GM11168 (cell line): Measurements from ENCODE around the gene DYNAP.

ENCODE experiments used
- in situ Hi-C: fragments of 300-500 bp; cut with MboI; formaldehyde crosslinking; loops from one replicate; pipeline ENCODE4 v1.12.0; 2022; ENCODE audit warnings: low sequenced_read_pairs; ENCODE audit not compliant: unreplicated experiment

Gene DYNAP, protein sequence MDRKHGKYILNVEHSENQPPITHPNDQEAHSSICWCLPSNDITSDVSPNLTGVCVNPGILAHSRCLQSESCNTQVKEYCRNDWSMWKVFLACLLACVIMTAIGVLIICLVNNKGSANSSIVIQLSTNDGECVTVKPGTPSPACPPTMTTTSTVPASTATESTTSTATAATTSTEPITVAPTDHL

GRCh38 chr18:54590945-54591344 is at the start of gene DYNAP:
Gene DYNAP (plus strand): TSS chr18:54591245. CDS start chr18:54591283, 38 bp downstream.
- in situ Hi-C loops: no loop called here

DNA sequence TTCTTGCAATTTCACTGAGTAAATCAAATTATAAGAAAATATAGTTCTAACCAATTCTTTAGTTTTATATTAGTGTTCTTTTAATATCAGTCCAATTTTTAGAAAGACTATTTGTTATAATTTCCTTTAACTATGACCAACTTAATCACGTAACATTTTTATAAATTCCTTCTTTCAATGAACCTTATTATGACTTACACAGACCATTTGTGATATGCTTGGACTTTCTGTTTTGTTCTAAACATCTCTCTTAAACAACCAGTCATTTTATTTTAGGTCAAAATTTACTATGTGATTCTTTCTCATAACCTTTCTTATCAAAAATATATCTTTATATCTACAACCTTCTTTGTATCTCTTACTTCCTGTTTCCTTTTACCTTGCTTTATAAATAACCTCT is 39.5 kb upstream of the DYNAP start:
- in situ Hi-C loops: no loop called here

DNA sequence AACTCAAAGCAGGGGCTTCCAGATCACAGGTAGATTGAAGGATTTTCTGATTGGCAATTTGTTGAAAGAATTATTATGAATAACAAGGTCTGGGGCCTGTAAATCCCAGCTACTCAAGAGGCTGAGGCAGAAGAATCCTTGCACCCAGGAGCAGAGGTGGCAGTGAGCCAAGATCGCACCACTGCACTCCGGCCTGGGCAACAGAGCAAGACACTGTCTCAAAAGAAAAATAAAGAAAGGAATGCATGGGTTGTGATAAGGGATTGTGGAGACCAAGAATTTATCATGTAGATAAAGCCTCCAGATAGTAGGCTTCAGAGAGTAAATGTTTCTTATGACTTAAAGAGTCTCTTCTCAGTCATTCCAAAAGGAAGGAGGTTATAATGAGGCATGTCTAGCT is 35.8 kb upstream of the DYNAP start:
- in situ Hi-C loops: no loop called here

DNA sequence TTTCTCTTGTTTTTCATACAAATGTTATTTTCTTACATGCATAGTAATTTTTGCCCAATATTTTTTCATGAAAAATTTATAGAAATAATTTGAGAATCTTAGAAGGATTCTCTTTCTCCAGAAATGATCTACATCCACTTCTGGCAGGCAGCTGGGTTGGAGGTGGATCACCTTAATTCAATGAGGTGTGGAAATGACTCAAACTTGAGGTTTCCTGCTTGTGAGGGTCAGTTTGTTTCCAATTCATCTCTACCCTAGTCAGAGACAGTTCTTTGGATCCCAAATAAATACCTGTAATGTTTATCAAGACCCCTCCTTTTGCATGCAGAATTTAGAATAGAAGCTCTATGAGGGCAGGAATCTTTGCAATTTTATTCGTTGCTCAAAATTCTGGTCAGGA is 35.0 kb upstream of the DYNAP start:
- in situ Hi-C loops: no loop called here

DNA sequence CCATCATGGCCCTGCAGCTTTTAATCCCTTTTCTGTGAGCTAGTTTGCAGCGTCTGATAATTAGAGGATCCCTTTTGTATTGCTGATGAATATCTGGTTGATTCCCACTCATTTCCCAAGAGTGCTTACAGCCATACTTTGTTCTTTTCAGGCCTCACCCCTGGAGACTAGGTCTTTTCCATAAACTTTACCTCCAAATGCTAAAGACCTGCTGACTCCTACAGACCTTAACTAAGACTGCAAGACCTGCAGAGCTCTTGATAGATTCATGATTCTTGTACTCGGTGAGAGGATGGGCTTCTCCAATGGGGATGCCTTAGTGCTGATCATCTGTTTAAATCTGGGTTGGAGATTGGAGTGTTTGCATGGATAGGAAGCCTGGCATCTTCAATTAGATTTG is 33.1 kb upstream of the DYNAP start:
- in situ Hi-C loops: no loop called here

DNA sequence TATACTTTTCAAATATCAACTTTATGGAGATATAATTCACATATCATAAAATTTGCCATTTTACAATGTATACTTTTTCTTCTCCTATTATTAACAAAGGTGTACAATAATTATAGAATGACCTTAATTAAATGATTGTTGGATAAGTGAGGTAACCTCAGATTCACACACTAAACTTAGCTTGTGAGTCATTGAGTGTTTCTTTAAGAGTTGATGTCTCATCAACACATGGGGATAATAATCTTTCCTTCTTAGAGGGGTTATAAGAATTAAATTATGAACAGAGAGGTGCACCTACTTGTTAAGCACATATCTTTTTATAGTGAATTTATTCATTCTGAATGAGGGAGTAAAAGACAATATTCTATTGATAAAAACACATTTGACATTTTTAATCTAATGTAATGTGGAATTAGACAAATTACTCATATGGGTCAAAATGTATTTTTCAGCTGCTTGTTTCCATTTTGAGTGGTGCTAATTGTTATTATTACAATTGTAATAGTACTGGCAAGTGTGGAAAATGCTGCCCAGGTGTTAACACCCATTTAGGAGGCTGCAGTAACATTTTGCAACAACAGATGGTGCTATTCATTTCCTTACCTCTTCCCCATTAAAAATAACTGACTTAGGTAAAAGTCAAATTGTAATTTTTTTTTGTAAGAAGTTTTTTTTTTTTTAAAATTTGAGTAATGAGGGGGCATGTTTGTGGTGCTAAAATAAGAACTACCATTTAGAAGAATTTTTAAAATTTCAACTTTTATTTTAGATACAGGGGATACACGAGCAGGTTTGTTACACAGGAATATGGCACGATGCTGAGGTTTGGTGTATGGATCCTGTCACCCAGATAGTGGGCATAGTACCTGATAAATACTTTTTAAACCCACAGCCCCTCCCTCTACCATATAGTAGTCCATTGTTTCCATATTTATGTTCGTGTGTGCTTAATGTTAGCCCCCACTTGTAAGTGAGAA is 32.1 kb upstream of the DYNAP start:
- in situ Hi-C loops: no loop called here

DNA sequence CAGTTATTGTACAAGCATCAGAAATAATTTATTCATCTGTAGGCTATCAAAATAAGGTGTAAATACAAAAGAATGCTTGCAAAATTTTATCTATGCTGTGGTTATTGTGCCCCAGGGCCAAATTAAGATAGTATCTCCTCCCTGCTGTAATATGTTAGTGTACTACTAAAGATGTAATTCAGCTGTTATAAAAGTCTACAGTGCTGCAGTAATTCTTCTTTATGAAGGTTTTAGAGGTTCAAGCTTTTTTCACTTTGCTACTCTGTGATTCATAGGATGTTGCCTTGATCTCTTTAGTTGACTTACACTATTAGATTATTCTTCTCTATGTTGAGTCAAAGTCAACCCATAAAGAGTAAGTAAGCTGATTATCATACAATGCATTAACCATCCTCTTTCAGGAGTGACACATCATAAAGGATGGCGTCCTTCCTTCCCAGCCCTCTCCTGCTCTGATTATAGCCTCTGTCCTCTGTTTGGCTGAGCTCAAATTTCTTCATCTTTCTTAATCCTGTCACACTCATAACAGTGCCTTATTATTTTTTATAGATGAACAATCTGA is 29.3 kb upstream of the DYNAP start:
- in situ Hi-C loops: no loop called here

DNA sequence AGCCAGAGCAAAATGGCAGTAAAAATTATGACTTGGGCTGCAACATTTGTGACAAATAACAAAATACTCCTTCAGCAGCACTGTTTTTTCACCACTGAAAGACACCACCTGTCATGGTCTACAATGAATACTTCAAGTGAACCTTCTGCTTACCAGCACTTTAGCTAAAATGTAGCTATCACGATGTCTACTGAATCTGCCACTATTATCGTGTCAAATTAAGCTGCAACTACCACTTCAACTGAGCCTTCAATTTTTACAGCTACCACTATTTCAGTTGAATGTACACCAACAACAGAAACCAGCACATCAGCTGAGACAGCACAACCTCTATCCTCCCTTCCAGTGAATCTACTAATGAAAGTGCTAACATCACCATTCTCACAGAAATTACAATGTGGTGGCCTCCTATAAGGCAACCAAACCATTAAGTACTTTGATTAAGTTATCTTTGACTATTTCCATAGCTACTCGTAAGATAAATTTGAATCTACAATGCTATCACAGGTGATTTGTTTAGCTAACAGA is 10.8 kb upstream of the DYNAP start:
- in situ Hi-C loops: no loop called here

DNA sequence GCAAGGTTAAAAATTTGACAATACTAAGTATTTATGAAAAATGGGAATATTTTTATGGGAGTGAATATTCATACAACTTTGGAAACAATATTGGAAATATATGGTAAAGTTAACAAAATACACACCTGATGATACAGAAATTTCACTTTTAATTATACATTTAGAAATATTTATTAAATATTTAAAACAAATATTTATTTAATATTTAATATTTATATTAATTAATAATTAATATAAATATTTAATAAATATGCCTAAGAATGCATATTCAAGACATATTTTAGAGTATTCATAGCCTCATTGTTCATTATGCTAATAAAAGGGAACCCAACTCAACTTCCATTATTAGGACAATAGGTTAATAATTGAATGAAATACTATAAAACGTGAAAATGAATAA is 7.0 kb upstream of the DYNAP start:
- in situ Hi-C loops: no loop called here

- in situ Hi-C loops: no loop called here
These were observed 5.3 kb upstream of the DYNAP start for GRCh38 chr18:54585743-54586142.

GRCh38 chr18:54604211-54604610 is 13.2 kb downstream of the DYNAP start:
- in situ Hi-C loops: no loop called here

DNA sequence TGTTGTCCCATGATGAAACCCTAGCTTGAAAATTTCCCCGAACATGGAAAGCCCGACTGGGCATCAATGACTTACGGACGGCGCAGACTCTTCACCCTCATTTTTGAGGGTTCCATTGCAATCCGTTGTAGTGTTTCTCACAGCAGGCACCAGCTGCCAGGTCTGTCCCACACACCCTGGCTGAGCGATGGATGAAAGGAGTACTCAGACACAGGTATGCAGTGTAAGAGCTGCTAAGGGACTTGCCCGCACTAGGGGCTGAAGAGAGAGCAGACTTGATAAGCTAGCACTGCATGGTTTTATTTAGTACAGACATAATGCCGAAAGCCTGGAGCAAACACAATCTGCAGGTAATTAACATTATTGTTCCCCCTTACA is 15.8 kb downstream of the DYNAP start:
- in situ Hi-C loops: no loop called here

- in situ Hi-C loops: no loop called here
These were observed 16.4 kb downstream of the DYNAP start for GRCh38 chr18:54607213-54608027.

DNA sequence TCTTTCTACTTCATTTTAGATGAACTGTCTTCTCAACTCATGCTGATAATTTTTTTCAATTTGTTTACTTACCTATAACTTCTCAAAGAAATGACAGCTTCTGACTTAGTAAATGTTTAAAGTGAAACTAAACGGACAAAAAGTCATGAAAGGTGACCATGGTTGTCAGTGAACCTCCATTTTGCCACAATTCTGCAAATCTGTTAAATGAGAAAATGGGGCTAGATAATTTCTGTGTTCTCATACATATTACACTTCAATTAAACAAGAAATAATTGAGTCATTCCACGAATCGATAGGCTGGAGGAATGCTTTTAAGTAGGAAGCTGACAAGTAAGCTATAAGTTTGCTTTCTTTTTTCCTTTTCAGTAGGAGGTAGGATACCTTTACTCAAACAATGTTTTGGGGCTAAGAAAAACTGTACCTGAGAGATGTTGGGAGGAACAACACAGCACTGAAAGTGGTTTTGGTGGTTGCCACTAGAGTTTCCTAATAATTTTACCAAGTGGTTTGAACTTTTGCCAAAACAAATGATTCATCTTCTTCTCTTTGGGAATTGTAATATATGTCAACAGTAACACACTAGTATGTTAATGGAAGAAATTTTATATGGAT is 17.1 kb downstream of the DYNAP start:
- in situ Hi-C loops: no loop called here

GRCh38 chr18:54611816-54612215 is 20.8 kb downstream of the DYNAP start:
- in situ Hi-C loops: no loop called here

- in situ Hi-C loops: no loop called here
These were observed 21.2 kb downstream of the DYNAP start for GRCh38 chr18:54612237-54612636.

GRCh38 chr18:54613174-54613573 is 22.1 kb downstream of the DYNAP start:
- in situ Hi-C loops: no loop called here

DNA sequence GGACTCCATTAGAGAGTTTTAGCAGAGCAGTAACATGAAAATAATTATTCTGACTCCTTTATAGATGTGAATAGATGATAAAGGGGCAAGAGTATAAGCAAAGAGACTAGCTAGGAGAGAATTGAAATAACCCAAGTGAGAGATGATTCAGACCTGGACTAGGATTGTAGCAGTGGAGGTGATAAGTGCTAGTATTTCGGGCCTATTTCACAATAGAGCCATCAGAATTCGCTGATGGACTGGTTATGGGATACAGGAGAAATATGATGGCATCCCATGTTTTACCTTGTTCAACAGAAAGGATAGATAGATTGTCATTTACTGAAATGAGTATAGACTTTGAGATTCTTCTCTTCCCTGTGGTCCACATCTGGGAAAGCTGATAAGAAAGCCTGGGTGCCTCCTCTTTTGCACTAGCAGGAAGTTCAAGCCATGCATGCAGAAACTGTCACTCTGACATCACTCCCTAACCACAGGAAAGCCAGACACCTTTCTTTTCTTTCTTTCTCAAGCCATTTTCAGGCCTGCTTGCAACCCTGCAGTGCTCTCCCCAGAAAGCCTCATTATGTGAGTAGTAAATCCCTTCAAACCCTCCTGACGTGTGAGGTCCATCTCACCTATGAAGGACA is 25.3 kb downstream of the DYNAP start:
- in situ Hi-C loops: no loop called here

DNA sequence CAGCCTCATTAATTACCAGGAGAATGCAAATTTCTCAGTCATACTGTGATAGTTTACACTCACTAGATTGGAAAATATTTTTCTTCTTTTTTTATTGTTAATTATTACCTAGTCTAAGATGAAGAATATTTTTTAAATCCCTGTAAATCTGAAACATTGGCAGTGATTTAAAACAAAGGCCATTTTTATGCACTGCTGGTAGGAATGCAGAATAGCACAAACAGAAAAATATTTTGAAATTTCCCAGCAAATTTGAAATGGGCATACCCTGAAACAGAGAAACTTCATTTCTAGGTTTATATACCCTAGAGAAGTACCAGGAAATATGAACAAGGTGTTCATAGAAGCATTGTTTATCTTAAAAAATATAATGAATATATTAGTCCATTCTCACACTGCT is 31.0 kb downstream of the DYNAP start:
- in situ Hi-C loops: no loop called here
